Panc1 (cell line): ENCODE data around the gene CGREF1. TPM values are rescaled to one million over a fixed set of nuclear protein-coding genes. Genes with fewer than 3 reads are reported as not detected.

Experiments used
- ATAC-seq: fragments of 200-7000 bp; cut with Tn5 transposase; 2 replicates; pipeline ENCODE4 v1.9.1; 2020; ENCODE audit warnings: mild to moderate bottlenecking, moderate library complexity
- BruUV-seq: library from RNA; stranded (reverse); fragments of 400-500 nt; replicated peaks from 2 replicates; lab custom pipeline; 2021; lab: Mats Ljungman, UMichigan
- CTCF ChIA-PET: fragments of 300-600 bp; sonication (Branson Sonifier 250); formaldehyde crosslinking; loops from one replicate; lab custom pipeline; 2022; ENCODE audit warnings: antibody characterized with exemption; lab: Charles Lee
- POLR2A ChIA-PET: fragments of 300-600 bp; sonication (Branson Sonifier 250); formaldehyde crosslinking; loops from one replicate; lab custom pipeline; 2022; ENCODE audit warnings: antibody characterized with exemption; lab: Charles Lee
- DNase-seq: peaks from one replicate; pipeline ENCODE4 v3.0.0-alpha.2; 2010; ENCODE audit warnings: low read depth, low spot score
- H3K27ac ChIP-seq: 2 replicates; pipeline ENCODE4 v1.5.1; 2011; ENCODE audit warnings: mild to moderate bottlenecking, low read length, inconsistent platforms
- H3K27me3 ChIP-seq: fragments of 200-500 bp; sonication (Bioruptor generic); 2 replicates; pipeline ENCODE4 v1.6.0; 2014; ENCODE audit warnings: low read length, inconsistent platforms; ENCODE audit not compliant: control insufficient read depth, insufficient read depth
- H3K36me3 ChIP-seq: fragments of 200-500 bp; sonication (Bioruptor generic); 2 replicates; pipeline ENCODE4 v1.5.1; 2014; ENCODE audit warnings: inconsistent platforms, mild to moderate bottlenecking, low read length, moderate library complexity; ENCODE audit not compliant: control insufficient read depth, insufficient read depth
- H3K4me1 ChIP-seq: 2 replicates; pipeline ENCODE4 v1.5.1; 2011; ENCODE audit warnings: inconsistent platforms, mild to moderate bottlenecking, low read length, moderate library complexity; ENCODE audit not compliant: control insufficient read depth, insufficient read depth
- H3K4me3 ChIP-seq, 2 experiments: 2 replicates each; pipeline ENCODE4 v1.5.1; 2011 to 2012; ENCODE audit warnings: low read depth in 2 of 2, low read length in 2 of 2, mild to moderate bottlenecking in 2 of 2, inconsistent platforms in 1 of 2, moderate library complexity in 1 of 2
- H3K9me3 ChIP-seq: fragments of 200-500 bp; sonication (Bioruptor generic); 2 replicates; pipeline ENCODE4 v1.5.1; 2014; ENCODE audit warnings: low read depth, mild to moderate bottlenecking, inconsistent platforms, low read length, moderate library complexity; ENCODE audit not compliant: control insufficient read depth, insufficient read depth
- POLR2AphosphoS5 ChIP-seq: IDR thresholded peaks from 2 replicates; pipeline ENCODE4 v1.6.1; 2012; ENCODE audit warnings: mild to moderate bottlenecking, low read depth, low read length, moderate library complexity
- SIN3A ChIP-seq: IDR thresholded peaks from 2 replicates; pipeline ENCODE4 v1.6.1; 2012; ENCODE audit warnings: low read depth, mild to moderate bottlenecking, low read length, moderate library complexity, borderline replicate concordance; ENCODE audit not compliant: insufficient read depth
- TCF7L2 ChIP-seq: IDR thresholded peaks from 2 replicates; pipeline ENCODE4 v1.6.1; 2011; ENCODE audit warnings: mild to moderate bottlenecking, low read depth, low read length, inconsistent platforms
- in situ Hi-C: cut with HindIII; loops from 2 replicates; pipeline ENCODE4 v1.10.0; 2016; ENCODE audit warnings: low sequenced_read_pairs, low pct_unique_long_range_greater_than_20kb
- intact Hi-C: fragments of 100-400 bp; cut with micrococcal nuclease; formaldehyde crosslinking; loops from one replicate; pipeline ENCODE4 v1.10.0; 2022; ENCODE audit not compliant: unreplicated experiment
- total RNA-seq: library from RNA; stranded (reverse); gene quantifications from one replicate; pipeline ENCODE4 v1.2.1, GENCODE V29; 2021; ENCODE audit not compliant: unreplicated experiment
- TF ChIP-seq, protein P1 (sequence below), 2 experiments: IDR thresholded peaks; 2 replicates each; pipeline ENCODE4 v1.6.1; 2011 to 2012; ENCODE audit warnings: low read depth in 2 of 2, control low read depth in 1 of 2, low read length in 1 of 2, mild to moderate bottlenecking in 1 of 2, moderate library complexity in 1 of 2; ENCODE audit not compliant: insufficient read depth in 1 of 2
- TF ChIP-seq, protein P2 (sequence below): fragments of 450-650 bp; IDR thresholded peaks from 2 replicates; pipeline ENCODE4 v1.5.1; 2017; ENCODE audit warnings: mild to moderate bottlenecking

CGREF1 gene
- total RNA-seq, 1 experiment from 2014 or later: 10.1 TPM

DNA sequence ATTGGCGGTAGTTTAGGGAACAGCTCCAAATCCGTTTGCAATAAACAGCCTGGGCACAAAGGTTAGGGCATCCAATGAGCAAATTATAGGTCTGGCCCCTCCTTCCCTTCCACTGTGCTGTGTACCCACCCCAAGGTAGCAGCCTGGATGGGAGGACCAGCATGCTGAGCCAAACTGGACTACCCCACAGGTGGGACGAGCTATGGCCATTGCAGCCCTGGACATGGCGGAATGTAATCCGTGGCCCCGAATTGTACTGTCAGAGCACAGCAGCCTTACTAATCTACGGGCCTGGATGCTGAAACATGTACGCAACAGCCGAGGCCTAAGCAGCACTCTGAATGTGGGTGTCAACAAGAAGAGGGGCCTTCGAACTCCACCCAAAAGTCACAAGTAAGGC is 60.7 kb downstream of the CGREF1 start:
- Histone ChIP-seq H3K4me1 (no peaks in the 10 kb centered on the region), H3K4me3 (no peak overlapping the region), H3K36me3 (peaks cover 6% of the 10 kb centered on the region), H3K27me3 (no peaks in the 10 kb centered on the region), H3K9me3 (no peaks in the 10 kb centered on the region), H3K27ac (no peak overlapping the region)
- TF ChIP-seq, protein P1, sequence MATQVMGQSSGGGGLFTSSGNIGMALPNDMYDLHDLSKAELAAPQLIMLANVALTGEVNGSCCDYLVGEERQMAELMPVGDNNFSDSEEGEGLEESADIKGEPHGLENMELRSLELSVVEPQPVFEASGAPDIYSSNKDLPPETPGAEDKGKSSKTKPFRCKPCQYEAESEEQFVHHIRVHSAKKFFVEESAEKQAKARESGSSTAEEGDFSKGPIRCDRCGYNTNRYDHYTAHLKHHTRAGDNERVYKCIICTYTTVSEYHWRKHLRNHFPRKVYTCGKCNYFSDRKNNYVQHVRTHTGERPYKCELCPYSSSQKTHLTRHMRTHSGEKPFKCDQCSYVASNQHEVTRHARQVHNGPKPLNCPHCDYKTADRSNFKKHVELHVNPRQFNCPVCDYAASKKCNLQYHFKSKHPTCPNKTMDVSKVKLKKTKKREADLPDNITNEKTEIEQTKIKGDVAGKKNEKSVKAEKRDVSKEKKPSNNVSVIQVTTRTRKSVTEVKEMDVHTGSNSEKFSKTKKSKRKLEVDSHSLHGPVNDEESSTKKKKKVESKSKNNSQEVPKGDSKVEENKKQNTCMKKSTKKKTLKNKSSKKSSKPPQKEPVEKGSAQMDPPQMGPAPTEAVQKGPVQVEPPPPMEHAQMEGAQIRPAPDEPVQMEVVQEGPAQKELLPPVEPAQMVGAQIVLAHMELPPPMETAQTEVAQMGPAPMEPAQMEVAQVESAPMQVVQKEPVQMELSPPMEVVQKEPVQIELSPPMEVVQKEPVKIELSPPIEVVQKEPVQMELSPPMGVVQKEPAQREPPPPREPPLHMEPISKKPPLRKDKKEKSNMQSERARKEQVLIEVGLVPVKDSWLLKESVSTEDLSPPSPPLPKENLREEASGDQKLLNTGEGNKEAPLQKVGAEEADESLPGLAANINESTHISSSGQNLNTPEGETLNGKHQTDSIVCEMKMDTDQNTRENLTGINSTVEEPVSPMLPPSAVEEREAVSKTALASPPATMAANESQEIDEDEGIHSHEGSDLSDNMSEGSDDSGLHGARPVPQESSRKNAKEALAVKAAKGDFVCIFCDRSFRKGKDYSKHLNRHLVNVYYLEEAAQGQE (IDR thresholded peaks at IDR 0.05; ENCODE audit: insufficient read depth in 1 of 2, low read depth in 2 of 2, low read length in 1 of 2): no peak
- TF ChIP-seq, protein P2, sequence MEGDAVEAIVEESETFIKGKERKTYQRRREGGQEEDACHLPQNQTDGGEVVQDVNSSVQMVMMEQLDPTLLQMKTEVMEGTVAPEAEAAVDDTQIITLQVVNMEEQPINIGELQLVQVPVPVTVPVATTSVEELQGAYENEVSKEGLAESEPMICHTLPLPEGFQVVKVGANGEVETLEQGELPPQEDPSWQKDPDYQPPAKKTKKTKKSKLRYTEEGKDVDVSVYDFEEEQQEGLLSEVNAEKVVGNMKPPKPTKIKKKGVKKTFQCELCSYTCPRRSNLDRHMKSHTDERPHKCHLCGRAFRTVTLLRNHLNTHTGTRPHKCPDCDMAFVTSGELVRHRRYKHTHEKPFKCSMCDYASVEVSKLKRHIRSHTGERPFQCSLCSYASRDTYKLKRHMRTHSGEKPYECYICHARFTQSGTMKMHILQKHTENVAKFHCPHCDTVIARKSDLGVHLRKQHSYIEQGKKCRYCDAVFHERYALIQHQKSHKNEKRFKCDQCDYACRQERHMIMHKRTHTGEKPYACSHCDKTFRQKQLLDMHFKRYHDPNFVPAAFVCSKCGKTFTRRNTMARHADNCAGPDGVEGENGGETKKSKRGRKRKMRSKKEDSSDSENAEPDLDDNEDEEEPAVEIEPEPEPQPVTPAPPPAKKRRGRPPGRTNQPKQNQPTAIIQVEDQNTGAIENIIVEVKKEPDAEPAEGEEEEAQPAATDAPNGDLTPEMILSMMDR: no peak
- TF ChIP-seq TCF7L2: no peak
- TF ChIP-seq POLR2AphosphoS5: no peak
- TF ChIP-seq SIN3A: no peak
- ChIA-PET POLR2A (no interaction called here), CTCF (no interaction called here)
- intact Hi-C loops (no loop called here), in situ Hi-C loops (no loop called here)
- ATAC-seq: no peak
- no TSS peak for BruUV-seq
- DNase-seq: no peak

DNA sequence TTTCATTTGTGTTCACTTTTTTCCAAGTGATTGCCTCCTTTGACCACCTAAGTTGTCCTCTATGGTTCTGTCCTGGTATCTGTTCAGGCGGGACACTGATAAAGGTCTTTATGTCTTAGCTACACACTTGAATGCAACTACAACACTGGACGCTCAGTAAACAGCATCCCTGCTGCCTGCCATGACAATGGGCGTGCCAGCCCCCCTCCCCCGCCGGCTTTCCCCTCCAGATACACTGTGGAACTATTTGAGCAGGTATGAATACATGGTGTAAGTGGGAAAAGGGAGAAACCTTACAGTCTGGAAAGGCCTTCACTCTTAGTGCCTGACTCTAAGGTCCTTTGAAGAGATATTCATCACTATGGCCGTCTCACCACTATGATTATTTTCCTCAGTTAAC is 61.7 kb downstream of the CGREF1 start:
- ChIA-PET POLR2A (interaction anchor here (0.7 kb wide), 1 partner anchor 117 kb away, joined by 4 read pairs; no protein-coding TSS in a partner anchor), CTCF (no interaction called here)
- Histone ChIP-seq H3K4me1 (peaks cover 3% of the 10 kb centered on the region; the same call in 1 of the 2 replicates), H3K9me3 (no peaks in the 10 kb centered on the region), H3K27ac (no peak overlapping the region), H3K4me3 (no peak overlapping the region), H3K27me3 (no peaks in the 10 kb centered on the region), H3K36me3 (peaks cover 6% of the 10 kb centered on the region)
- in situ Hi-C loops (no loop called here), intact Hi-C loops (no loop called here)
- ATAC-seq (no peak), DNase-seq (no peak)
- no TSS peak for BruUV-seq
- TF ChIP-seq POLR2AphosphoS5 (no peak), SIN3A (no peak), TCF7L2 (no peak)
- TF ChIP-seq, protein P2: no peak
- TF ChIP-seq, protein P1 (IDR thresholded peaks at IDR 0.05; ENCODE audit: insufficient read depth in 1 of 2, low read depth in 2 of 2, low read length in 1 of 2): no peak
